H1 (cell line): Measurements from ENCODE around the gene LAPTM4A. TPM values are rescaled to one million over a fixed set of nuclear protein-coding genes. Genes with fewer than 3 reads are reported as not detected.

ENCODE experiments used
- CTCF ChIA-PET: fragments of 300-600 bp; sonication (Branson Sonifier 250); formaldehyde crosslinking; loops from one replicate; lab custom pipeline; 2021; ENCODE audit not compliant: partially characterized antibody; lab: Charles Lee
- POLR2A ChIA-PET: fragments of 300-600 bp; sonication (Branson Sonifier 250); formaldehyde crosslinking; loops from one replicate; lab custom pipeline; 2021; ENCODE audit warnings: inconsistent platforms; ENCODE audit not compliant: partially characterized antibody; lab: Charles Lee
- DNase-seq, 2 experiments: peaks; one replicate each; pipeline versions ENCODE4 v3.0.0 to v3.0.0-alpha.2; 2010 to 2022; ENCODE audit warnings: low spot score in 2 of 2, low read depth in 1 of 2, mixed read lengths in 1 of 2
- FAIRE-seq: peaks from 2 replicates; lab custom pipeline; 2011; peaks lifted over from hg19 to GRCh38; lab: Jason Lieb, UNC
- H2AFZ ChIP-seq: 2 replicates; pipeline ENCODE4 v1.8.1; 2012; ENCODE audit warnings: low read length, inconsistent platforms
- H2AK5ac ChIP-seq: 2 replicates; pipeline ENCODE4 v1.6.1; 2013; ENCODE audit warnings: low read depth, low read length
- H2BK120ac ChIP-seq: replicated peaks from 2 replicates; pipeline ENCODE3; 2013; ENCODE audit warnings: low read depth, low read length, inconsistent platforms
- H2BK12ac ChIP-seq: 2 replicates; pipeline ENCODE4 v1.6.1; 2013; ENCODE audit warnings: low read depth, low read length
- H2BK15ac ChIP-seq: 2 replicates; pipeline ENCODE4 v1.6.1; 2013; ENCODE audit warnings: low read length
- H2BK20ac ChIP-seq: 2 replicates; pipeline ENCODE4 v1.6.1; 2013; ENCODE audit warnings: low read length
- H2BK5ac ChIP-seq: 2 replicates; pipeline ENCODE4 v1.6.1; 2013; ENCODE audit warnings: low read depth, low read length
- H3K14ac ChIP-seq: 2 replicates; pipeline ENCODE4 v1.6.1; 2013; ENCODE audit warnings: inconsistent platforms; ENCODE audit not compliant: insufficient read length
- H3K18ac ChIP-seq: 2 replicates; pipeline ENCODE4 v1.6.1; 2013; ENCODE audit warnings: low read length; ENCODE audit errors: extremely low read depth
- H3K23ac ChIP-seq: 2 replicates; pipeline ENCODE4 v1.6.1; 2013; ENCODE audit warnings: inconsistent platforms; ENCODE audit not compliant: insufficient read length
- H3K23me2 ChIP-seq: 2 replicates; pipeline ENCODE4 v1.6.1; 2013; ENCODE audit warnings: low read depth, low read length
- H3K27ac ChIP-seq: 2 replicates; pipeline ENCODE4 v1.6.1; 2011; ENCODE audit warnings: low read depth, low read length, inconsistent platforms
- H3K27me3 ChIP-seq, 4 experiments: replicated peaks in 1 of 4; 1 replicate in 1 of 4; 2 replicates in 3 of 4; pipeline versions ENCODE4 v1.6.1 to v1.8.1; 2011 to 2013; ENCODE audit warnings: low read length in 3 of 4, mild to moderate bottlenecking in 3 of 4, inconsistent platforms in 2 of 4, mixed read lengths in 2 of 4, moderate library complexity in 1 of 4; ENCODE audit not compliant: control insufficient read depth in 3 of 4, insufficient read depth in 3 of 4; ENCODE audit errors: extremely low read depth in 1 of 4
- H3K36me3 ChIP-seq, 4 experiments: 2 replicates each; pipeline versions ENCODE4 v1.6.1 to v1.8.1; 2011 to 2013; ENCODE audit warnings: mild to moderate bottlenecking in 4 of 4, low read length in 3 of 4, moderate library complexity in 2 of 4, control low read depth in 1 of 4, inconsistent platforms in 1 of 4; ENCODE audit not compliant: insufficient read depth in 4 of 4, control insufficient read depth in 2 of 4
- H3K4ac ChIP-seq: replicated peaks from 2 replicates; pipeline ENCODE3; 2013; ENCODE audit warnings: low read length, low read depth, mixed read lengths, inconsistent platforms; ENCODE audit not compliant: insufficient read length
- H3K4me1 ChIP-seq, 4 experiments: replicated peaks in 1 of 4; 1 replicate in 1 of 4; 2 replicates in 3 of 4; pipeline versions ENCODE4 v1.6.1 to v1.8.1; 2011 to 2013; ENCODE audit warnings: low read length in 3 of 4, inconsistent platforms in 2 of 4, mixed read lengths in 1 of 4; ENCODE audit not compliant: insufficient read depth in 4 of 4, control insufficient read depth in 3 of 4
- H3K4me2 ChIP-seq, 2 experiments: 2 replicates each; pipeline versions ENCODE4 v1.6.1 to v1.8.1; 2011 to 2013; ENCODE audit warnings: low read depth in 2 of 2, low read length in 2 of 2, control low read depth in 1 of 2, inconsistent platforms in 1 of 2, mild to moderate bottlenecking in 1 of 2; ENCODE audit not compliant: insufficient read depth in 1 of 2
- H3K4me3 ChIP-seq, 4 experiments: fragments of 200-600, 300-600 bp in 1 of 4; sonication (generic), shearing (Covaris generic), sonication (Bioruptor Twin) in 1 of 4; 2 replicates each; pipeline versions ENCODE4 v1.5.1 to v1.8.1; 2011 to 2016; ENCODE audit warnings: low read length in 4 of 4, low read depth in 3 of 4, control low read depth in 2 of 4, inconsistent platforms in 2 of 4, mild to moderate bottlenecking in 2 of 4, mixed read lengths in 1 of 4, moderate library complexity in 1 of 4; ENCODE audit not compliant: insufficient read depth in 2 of 4; ENCODE audit errors: extremely low read depth in 1 of 4
- H3K56ac ChIP-seq: replicated peaks from 2 replicates; pipeline ENCODE3; 2013; ENCODE audit warnings: low read depth, mild to moderate bottlenecking, mixed read lengths, low read length, inconsistent platforms; ENCODE audit not compliant: insufficient read length
- H3K79me1 ChIP-seq: 2 replicates; pipeline ENCODE4 v1.6.1; 2013; ENCODE audit warnings: low read depth, low read length, control low read depth
- H3K79me2 ChIP-seq, 2 experiments: 2 replicates each; pipeline versions ENCODE4 v1.6.1 to v1.8.1; 2012 to 2013; ENCODE audit warnings: low read length in 2 of 2, mild to moderate bottlenecking in 2 of 2, inconsistent platforms in 1 of 2; ENCODE audit not compliant: insufficient read depth in 2 of 2, control insufficient read depth in 1 of 2
- H3K9ac ChIP-seq, 4 experiments: replicated peaks in 1 of 4; 1 replicate in 1 of 4; 2 replicates in 3 of 4; pipeline versions ENCODE4 v1.6.1 to v1.8.1; 2011 to 2013; ENCODE audit warnings: low read depth in 3 of 4, low read length in 3 of 4, control low read depth in 2 of 4, mild to moderate bottlenecking in 2 of 4, moderate library complexity in 2 of 4, inconsistent platforms in 1 of 4; ENCODE audit errors: extremely low read depth in 1 of 4
- H3K9me3 ChIP-seq, 2 experiments: 2 replicates each; pipeline versions ENCODE4 v1.6.1 to v1.8.1; 2012 to 2013; ENCODE audit warnings: mild to moderate bottlenecking in 2 of 2, moderate library complexity in 2 of 2, control low read depth in 1 of 2, inconsistent platforms in 1 of 2, low read depth in 1 of 2, low read length in 1 of 2, mixed read lengths in 1 of 2; ENCODE audit not compliant: insufficient read depth in 2 of 2
- H4K20me1 ChIP-seq, 2 experiments: replicated peaks in 1 of 2; 2 replicates each; pipeline versions ENCODE3 to v1.8.1; 2011 to 2013; ENCODE audit warnings: inconsistent platforms in 2 of 2, low read length in 2 of 2, mild to moderate bottlenecking in 1 of 2; ENCODE audit not compliant: insufficient read depth in 2 of 2, control insufficient read depth in 1 of 2
- H4K5ac ChIP-seq: 2 replicates; pipeline ENCODE4 v1.6.1; 2013; ENCODE audit warnings: low read length, low read depth, mixed read lengths, inconsistent platforms; ENCODE audit not compliant: insufficient read length
- H4K8ac ChIP-seq: 2 replicates; pipeline ENCODE4 v1.8.0; 2013; ENCODE audit warnings: mild to moderate bottlenecking, moderate library complexity, low read length, inconsistent platforms; ENCODE audit not compliant: insufficient read depth; ENCODE audit errors: extremely low read depth
- H4K91ac ChIP-seq: replicated peaks from 2 replicates; pipeline ENCODE3; 2013; ENCODE audit warnings: low read length, mixed read lengths, inconsistent platforms; ENCODE audit not compliant: insufficient read length
- BRCA1 ChIP-seq: IDR thresholded peaks from 2 replicates; pipeline ENCODE4 v1.6.1; 2012; ENCODE audit warnings: low read depth, low read length, improper control_type of control experiment
- CEBPB ChIP-seq: IDR thresholded peaks from 2 replicates; pipeline ENCODE4 v1.6.1; 2012; ENCODE audit warnings: low read depth, low read length
- CHD1 ChIP-seq: IDR thresholded peaks from 2 replicates; pipeline ENCODE4 v1.6.1; 2012; ENCODE audit warnings: low read depth, low read length, improper control_type of control experiment
- EP300 ChIP-seq, 2 experiments: IDR thresholded peaks; 1 replicate in 1 of 2; 2 replicates in 1 of 2; pipeline ENCODE4 v1.6.1; 2011 to 2012; ENCODE audit warnings: low read depth in 2 of 2, low read length in 2 of 2, mild to moderate bottlenecking in 2 of 2, borderline replicate concordance in 1 of 2, inconsistent platforms in 1 of 2, moderate library complexity in 1 of 2
- KDM5A ChIP-seq: fragments of 200-600 bp; IDR thresholded peaks from 2 replicates; pipeline ENCODE4 v1.7.1; 2012; ENCODE audit warnings: mild to moderate bottlenecking, low read length, inconsistent platforms, mixed read lengths
- RAD21 ChIP-seq, 2 experiments: IDR thresholded peaks in 1 of 2; conservative IDR thresholded peaks in 1 of 2; 2 replicates each; pipeline ENCODE4 v1.6.1; 2011; ENCODE audit warnings: low read depth in 2 of 2, low read length in 2 of 2, improper control_type of control experiment in 1 of 2, inconsistent platforms in 1 of 2, mild to moderate bottlenecking in 1 of 2, moderate library complexity in 1 of 2
- SIN3A ChIP-seq, 2 experiments: IDR thresholded peaks in 1 of 2; conservative IDR thresholded peaks in 1 of 2; 2 replicates each; pipeline ENCODE4 v1.6.1; 2011 to 2012; ENCODE audit warnings: low read length in 2 of 2, improper control_type of control experiment in 1 of 2, low read depth in 1 of 2, mild to moderate bottlenecking in 1 of 2
- SP4 ChIP-seq: IDR thresholded peaks from 2 replicates; pipeline ENCODE4 v1.6.1; 2012; ENCODE audit warnings: low read length, inconsistent platforms
- SUZ12 ChIP-seq: fragments of 200-600 bp; sonication (generic); IDR thresholded peaks from 2 replicates; pipeline ENCODE4 v1.6.1; 2012; ENCODE audit warnings: mild to moderate bottlenecking, inconsistent platforms, low read length, moderate library complexity, mixed read lengths
- TAF1 ChIP-seq: IDR thresholded peaks from 2 replicates; pipeline ENCODE4 v1.6.1; 2011; ENCODE audit warnings: mild to moderate bottlenecking, low read depth, low read length
- TEAD4 ChIP-seq: IDR thresholded peaks from 2 replicates; pipeline ENCODE4 v1.6.1; 2012; ENCODE audit warnings: low read depth, low read length, inconsistent platforms, mixed read lengths
- WGBS, 2 experiments: shearing (Covaris generic) in 1 of 2; methylation state at CpG; one replicate each; pipeline versions ENCODE4 v1.1.6 to v1.1.7; 2013 to 2015; ENCODE audit warnings: low lambda C conversion rate in 2 of 2, mixed read lengths in 2 of 2, inconsistent platforms in 1 of 2, low coverage in 1 of 2, missing lambda C conversion rate in 1 of 2; ENCODE audit not compliant: insufficient replicate concordance in 2 of 2, insufficient coverage in 1 of 2, insufficient read length in 1 of 2; ENCODE audit errors: extremely low coverage in 1 of 2, missing lambda C conversion rate in 1 of 2; 5-methylcytosine and 5-hydroxymethylcytosine counted together
- polyA plus RNA-seq, 7 experiments: library from polyadenylated mRNA; depleted of rRNA in 3 of 7; stranded (reverse) in 5 of 7; unstranded in 2 of 7; fragments of >200 nt in 5 of 7; fragments of 200-250 nt in 2 of 7; gene quantifications; 1 replicate in 5 of 7; 2 replicates in 1 of 7; 4 replicates in 1 of 7; pipeline versions ENCODE4 v1.2.1 to v1.2.3, GENCODE V29; 2011 to 2013; ENCODE audit warnings: missing spikeins in 2 of 7, mixed read lengths in 2 of 7
- total RNA-seq: library from RNA; stranded (reverse); fragmentation: NEBNext Ultra II Directional; extraction: Animal tissue kit (Norgen Biotek cat#: 25700); gene quantifications from 2 replicates; pipeline ENCODE4 v1.2.1, GENCODE V29; 2021

Gene LAPTM4A
- total and polyA plus RNA-seq, 2 of the 8 experiments (the other 6 are each of a cell fraction or from before 2014, with no cell fraction given) = 193 to 419 TPM

DNA sequence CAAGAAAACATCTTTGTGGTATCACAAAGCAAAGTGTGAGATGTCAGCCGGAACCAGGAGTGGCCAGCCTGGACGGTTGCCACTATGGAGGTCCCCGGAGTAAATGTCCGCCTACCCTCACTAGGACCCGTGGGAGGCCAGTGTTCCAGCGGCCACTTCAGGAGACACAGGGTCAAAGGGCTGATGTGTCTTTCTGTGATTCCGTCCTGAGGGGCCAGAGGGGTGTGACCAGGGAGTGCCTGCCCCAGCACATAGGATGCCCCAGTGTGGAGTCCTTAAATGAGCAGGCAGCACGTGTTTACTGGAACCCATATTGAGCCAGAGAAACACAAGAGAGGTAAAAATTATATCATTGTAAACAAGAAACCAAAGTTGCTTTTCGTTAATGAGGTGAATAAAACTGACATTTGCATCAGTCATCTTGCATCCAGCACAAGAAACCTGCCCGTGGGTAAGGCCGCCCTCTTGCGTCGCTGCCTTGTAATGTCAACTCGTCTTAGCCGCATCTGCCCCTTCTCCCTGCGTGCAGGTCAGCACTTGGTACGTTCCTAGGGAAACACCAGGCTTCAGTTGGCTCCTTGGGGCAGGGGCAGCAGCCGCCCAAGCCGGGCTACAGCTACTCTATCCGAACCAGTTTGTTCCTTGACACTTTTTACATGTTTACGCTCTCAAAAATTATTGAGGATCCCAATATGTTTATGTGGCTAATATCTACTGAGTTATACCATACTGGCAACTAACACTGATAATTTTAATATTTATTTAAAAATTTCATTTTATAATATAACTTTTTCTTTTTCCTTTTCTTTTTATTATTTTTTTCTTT, 46.7 kb upstream of the LAPTM4A start:
- no peak overlapping the region; the same call in 1 of the 2 replicates for H4K8ac ChIP-seq
- H3K79me2 ChIP-seq = no peaks in the 10 kb centered on the region
- no peak overlapping the region for H2BK120ac ChIP-seq
- H4K91ac ChIP-seq = peak overlapping the region; percentile 30
- no peak overlapping the region for H2BK15ac ChIP-seq
- ChIA-PET POLR2A (interaction anchor here (0.7 to 0.8 kb wide), 2 partner anchors 10 to 254 kb away, joined by 3 to 4 read pairs; no protein-coding TSS in a partner anchor), CTCF (interaction anchor here (0.6 to 2.2 kb wide), 20 partner anchors 9 to 690 kb away, joined by 3 to 29 read pairs (median 3); no protein-coding TSS in a partner anchor)
- H3K14ac ChIP-seq = no peak overlapping the region
- no peaks in the 10 kb centered on the region for H3K36me3 ChIP-seq
- H3K79me1 ChIP-seq = no peaks in the 10 kb centered on the region
- no peaks in the 10 kb centered on the region for H4K20me1 ChIP-seq
- H2BK20ac ChIP-seq = no peak overlapping the region
- H2AFZ ChIP-seq = 0 out of 2 replicates have a peak overlapping the region, but pooled peaks have one; percentile 56
- 31% methylated on average over 20 of the region's 21 CpGs; no CpG with 5 or more reads in 1 of the 2 experiments for WGBS, 2 experiments
- no peak overlapping the region for H3K9ac ChIP-seq
- no peaks in the 10 kb centered on the region for H3K9me3 ChIP-seq
- no peak overlapping the region for H2AK5ac ChIP-seq
- no peaks in the 10 kb centered on the region for H3K27me3 ChIP-seq
- no peak overlapping the region for H3K27ac ChIP-seq
- no peak overlapping the region for H3K18ac ChIP-seq
- no peak overlapping the region for H3K4me2 ChIP-seq
- H3K4ac ChIP-seq = no peak overlapping the region
- H4K5ac ChIP-seq = no peak overlapping the region
- H2BK5ac ChIP-seq = no peak overlapping the region
- H3K56ac ChIP-seq = no peak overlapping the region
- H3K4me1 ChIP-seq = peaks cover 3 to 10% (median 5%) of the 10 kb centered on the region in 4 experiments; a peak in 6 of 7 replicates
- H3K23me2 ChIP-seq = no peaks in the 10 kb centered on the region
- H3K23ac ChIP-seq = no peak overlapping the region
- H3K4me3 ChIP-seq = no peak overlapping the region
- FAIRE-seq (peak; percentile 69), DNase-seq (peak; percentile 91)
- no peak overlapping the region; the same call in 1 of the 2 replicates for H2BK12ac ChIP-seq
- TF ChIP-seq TAF1 (0 out of 2 replicates have a peak, but pooled peaks have one; percentile 29), RAD21 (IDR thresholded peaks at IDR 0.05 in 1 of 2, conservative IDR thresholded peaks at IDR 0.05 in 1 of 2; ENCODE audit: low read depth in 2 of 2, low read length in 2 of 2) (peak; percentile 99), SIN3A (conservative IDR thresholded peaks at IDR 0.05 in 1 of 2, IDR thresholded peaks at IDR 0.05 in 1 of 2; ENCODE audit: low read depth in 1 of 2, low read length in 2 of 2) (0 out of 4 replicates have a peak, but pooled peaks have one; percentile 32 to 65), CEBPB (peak; percentile 10; the same call in 1 of the 2 replicates), TEAD4 (peak; percentile 65), KDM5A (peak; percentile 23; the same call in 1 of the 2 replicates), BRCA1 (peak; percentile 62), SP4 (no peak), CHD1 (peak; percentile 90), EP300 (IDR thresholded peaks at IDR 0.05; ENCODE audit: borderline replicate concordance in 1 of 2, low read depth in 2 of 2, low read length in 2 of 2) (peak in 1 of 2 experiments; percentile 97; a peak in 2 of 3 replicates), SUZ12 (no peak)
